SK-N-SH treated with all-trans-retinoic acid at 6 μM for 48 hours (cell line): ENCODE results near the gene PCARE.

Experiments used
- ATAC-seq: fragments of 200-7000 bp; cut with Tn5 transposase; 3 replicates; pipeline ENCODE4 v1.9.1; 2020; ENCODE audit warnings: mild to moderate bottlenecking, moderate library complexity
- BACH2 ChIP-seq: fragments of 250-450 bp; sonication (Bioruptor Pico); IDR thresholded peaks from 2 replicates; pipeline ENCODE4 v1.9.0; 2021; ENCODE audit warnings: mild to moderate bottlenecking, borderline replicate concordance
- CSDC2 ChIP-seq: fragments of 250-450 bp; sonication (Bioruptor Pico); IDR thresholded peaks from 2 replicates; pipeline ENCODE4 v1.5.0; 2020; ENCODE audit warnings: mild to moderate bottlenecking, moderate library complexity
- ESRRG ChIP-seq: fragments of 250-450 bp; sonication (Bioruptor Pico); IDR thresholded peaks from 2 replicates; pipeline ENCODE4 v1.6.1; 2021; ENCODE audit warnings: mild to moderate bottlenecking
- GLIS3 ChIP-seq: fragments of 250-450 bp; sonication (Bioruptor Pico); IDR thresholded peaks from 2 replicates; pipeline ENCODE4 v1.5.0; 2020; ENCODE audit warnings: mild to moderate bottlenecking, moderate library complexity
- ISL1 ChIP-seq: fragments of 250-450 bp; sonication (Bioruptor Pico); IDR thresholded peaks from 2 replicates; pipeline ENCODE4 v2.1.2; 2022; ENCODE audit warnings: mild to moderate bottlenecking, moderate library complexity
- PPARA ChIP-seq: fragments of 250-450 bp; sonication (Bioruptor Pico); IDR thresholded peaks from 2 replicates; pipeline ENCODE4 v1.5.0; 2020; ENCODE audit warnings: mild to moderate bottlenecking, borderline replicate concordance
- RARB ChIP-seq: fragments of 250-450 bp; sonication (Bioruptor Pico); IDR thresholded peaks from 2 replicates; pipeline ENCODE4 v1.8.0; 2021; ENCODE audit warnings: mild to moderate bottlenecking, moderate library complexity
- SNAI2 ChIP-seq: fragments of 250-450 bp; sonication (Bioruptor Pico); IDR thresholded peaks from 2 replicates; pipeline ENCODE4 v1.5.0; 2020; ENCODE audit warnings: mild to moderate bottlenecking, moderate library complexity
- TCF4 ChIP-seq: fragments of 250-450 bp; sonication (Bioruptor Pico); IDR thresholded peaks from 2 replicates; pipeline ENCODE4 v1.8.0; 2021; ENCODE audit warnings: mild to moderate bottlenecking, moderate library complexity, borderline replicate concordance
- TOX ChIP-seq: fragments of 250-450 bp; sonication (Bioruptor Pico); IDR thresholded peaks from 2 replicates; pipeline ENCODE4 v1.8.0; 2021; ENCODE audit warnings: mild to moderate bottlenecking, moderate library complexity, borderline replicate concordance
- ZC3H10 ChIP-seq: fragments of 250-450 bp; sonication (Bioruptor Pico); IDR thresholded peaks from 2 replicates; pipeline ENCODE4 v1.5.1; 2021; ENCODE audit warnings: mild to moderate bottlenecking, moderate library complexity
- ZFP3 ChIP-seq: fragments of 250-450 bp; sonication (Bioruptor Pico); IDR thresholded peaks from 2 replicates; pipeline ENCODE4 v1.5.0; 2020; ENCODE audit warnings: mild to moderate bottlenecking, moderate library complexity
- ZFP30 ChIP-seq: fragments of 450-650 bp; formaldehyde crosslinking; IDR thresholded peaks from 2 replicates; pipeline ENCODE4 v1.5.0; 2022; ENCODE audit warnings: mild to moderate bottlenecking, moderate library complexity
- ZNF565 ChIP-seq: fragments of 450-650 bp; formaldehyde crosslinking; conservative IDR thresholded peaks from 2 replicates; pipeline ENCODE4 v1.5.0; 2020; ENCODE audit warnings: low read depth, mild to moderate bottlenecking, moderate library complexity
- ZNF70 ChIP-seq: fragments of 450-650 bp; formaldehyde crosslinking; IDR thresholded peaks from 2 replicates; pipeline ENCODE4 v1.5.0; 2020; ENCODE audit warnings: mild to moderate bottlenecking, moderate library complexity
- ZNF8 ChIP-seq: fragments of 450-650 bp; formaldehyde crosslinking; IDR thresholded peaks from 2 replicates; pipeline ENCODE4 v1.5.0; 2020; ENCODE audit warnings: mild to moderate bottlenecking, moderate library complexity
- TF ChIP-seq, protein P1 (sequence below): fragments of 250-450 bp; sonication (Bioruptor Pico); IDR thresholded peaks from 2 replicates; pipeline ENCODE4 v1.5.1; 2021; ENCODE audit warnings: mild to moderate bottlenecking, moderate library complexity
- TF ChIP-seq, protein P2 (sequence below): fragments of 250-450 bp; sonication (Bioruptor Pico); IDR thresholded peaks from 2 replicates; pipeline ENCODE4 v1.8.0; 2021; ENCODE audit warnings: low read depth, mild to moderate bottlenecking, moderate library complexity, borderline replicate concordance
- TF ChIP-seq, protein P3 (sequence below): fragments of 250-450 bp; sonication (Bioruptor Pico); IDR thresholded peaks from 2 replicates; pipeline ENCODE4 v1.5.0; 2020; ENCODE audit warnings: mild to moderate bottlenecking, moderate library complexity
- TF ChIP-seq, protein P4 (sequence below): fragments of 250-450 bp; sonication (Bioruptor Pico); IDR thresholded peaks from 2 replicates; pipeline ENCODE4 v1.5.1; 2020; ENCODE audit warnings: low read depth, mild to moderate bottlenecking, moderate library complexity
- TF ChIP-seq, protein P5 (sequence below): fragments of 250-450 bp; sonication (Bioruptor Pico); IDR thresholded peaks from 2 replicates; pipeline ENCODE4 v1.8.0; 2020; ENCODE audit warnings: mild to moderate bottlenecking, moderate library complexity, borderline replicate concordance

PCARE gene

DNA sequence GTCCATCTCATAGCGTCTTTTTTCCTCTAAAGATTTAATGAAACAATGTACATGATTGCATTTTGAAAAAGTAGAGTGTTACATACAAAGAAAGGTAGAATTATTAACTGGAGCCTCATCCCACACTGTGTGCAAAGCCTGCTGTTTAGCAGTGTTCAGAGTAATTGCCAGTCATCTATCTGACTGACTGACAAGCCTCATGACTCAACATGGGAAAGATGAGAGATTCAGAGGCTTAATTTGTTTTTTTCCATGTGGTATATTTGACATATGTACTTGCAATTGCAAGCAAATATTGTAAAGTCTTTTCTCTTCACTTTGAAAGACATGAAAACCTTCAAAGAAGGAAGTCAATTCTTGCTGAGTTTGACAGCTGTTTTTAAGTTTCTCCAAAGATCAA lies 14.7 kb downstream of the PCARE start:
- TF ChIP-seq SNAI2 (no peak), PPARA (CRISPR knock-in tag) (no peak), ZFP30 (CRISPR knock-in tag) (no peak), ZC3H10 (CRISPR knock-in tag) (no peak), TOX (no peak), TCF4 (CRISPR knock-in tag) (no peak), ZNF8 (CRISPR knock-in tag) (no peak), RARB (no peak), ZNF565 (CRISPR knock-in tag) (no peak), CSDC2 (no peak), GLIS3 (CRISPR knock-in tag) (no peak), ISL1 (no peak)
- TF ChIP-seq, protein P1, sequence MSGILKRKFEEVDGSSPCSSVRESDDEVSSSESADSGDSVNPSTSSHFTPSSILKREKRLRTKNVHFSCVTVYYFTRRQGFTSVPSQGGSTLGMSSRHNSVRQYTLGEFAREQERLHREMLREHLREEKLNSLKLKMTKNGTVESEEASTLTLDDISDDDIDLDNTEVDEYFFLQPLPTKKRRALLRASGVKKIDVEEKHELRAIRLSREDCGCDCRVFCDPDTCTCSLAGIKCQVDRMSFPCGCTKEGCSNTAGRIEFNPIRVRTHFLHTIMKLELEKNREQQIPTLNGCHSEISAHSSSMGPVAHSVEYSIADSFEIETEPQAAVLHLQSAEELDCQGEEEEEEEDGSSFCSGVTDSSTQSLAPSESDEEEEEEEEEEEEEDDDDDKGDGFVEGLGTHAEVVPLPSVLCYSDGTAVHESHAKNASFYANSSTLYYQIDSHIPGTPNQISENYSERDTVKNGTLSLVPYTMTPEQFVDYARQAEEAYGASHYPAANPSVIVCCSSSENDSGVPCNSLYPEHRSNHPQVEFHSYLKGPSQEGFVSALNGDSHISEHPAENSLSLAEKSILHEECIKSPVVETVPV (CRISPR knock-in tag): no peak
- TF ChIP-seq, protein P2, sequence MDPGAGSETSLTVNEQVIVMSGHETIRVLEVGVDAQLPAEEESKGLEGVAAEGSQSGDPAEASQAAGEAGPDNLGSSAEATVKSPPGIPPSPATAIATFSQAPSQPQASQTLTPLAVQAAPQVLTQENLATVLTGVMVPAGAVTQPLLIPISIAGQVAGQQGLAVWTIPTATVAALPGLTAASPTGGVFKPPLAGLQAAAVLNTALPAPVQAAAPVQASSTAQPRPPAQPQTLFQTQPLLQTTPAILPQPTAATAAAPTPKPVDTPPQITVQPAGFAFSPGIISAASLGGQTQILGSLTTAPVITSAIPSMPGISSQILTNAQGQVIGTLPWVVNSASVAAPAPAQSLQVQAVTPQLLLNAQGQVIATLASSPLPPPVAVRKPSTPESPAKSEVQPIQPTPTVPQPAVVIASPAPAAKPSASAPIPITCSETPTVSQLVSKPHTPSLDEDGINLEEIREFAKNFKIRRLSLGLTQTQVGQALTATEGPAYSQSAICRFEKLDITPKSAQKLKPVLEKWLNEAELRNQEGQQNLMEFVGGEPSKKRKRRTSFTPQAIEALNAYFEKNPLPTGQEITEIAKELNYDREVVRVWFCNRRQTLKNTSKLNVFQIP: no peak
- ATAC-seq: no peak

DNA sequence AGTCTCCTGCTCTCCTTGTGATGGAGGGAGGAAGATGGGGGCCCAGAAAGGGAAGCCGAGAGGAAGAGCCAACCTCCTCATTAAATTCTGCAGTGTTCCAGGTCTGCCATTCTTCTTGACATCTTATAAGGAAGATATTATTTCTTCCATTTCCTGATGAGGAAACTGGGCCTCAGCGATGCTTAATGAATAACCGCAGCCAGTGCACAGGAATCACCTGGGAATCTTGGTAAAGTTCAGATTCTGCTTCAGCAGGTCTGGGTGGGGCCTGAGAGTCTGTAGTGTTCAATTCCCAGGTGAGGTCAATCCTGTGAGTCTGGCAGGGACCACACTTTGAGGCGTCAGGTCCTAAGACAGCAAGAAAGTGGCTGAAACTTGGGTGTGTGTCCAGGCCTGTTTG lies 17.3 kb downstream of the PCARE start:
- ATAC-seq: no peak
- TF ChIP-seq PPARA (CRISPR knock-in tag) (no peak), ZFP30 (CRISPR knock-in tag) (no peak), ISL1 (no peak), GLIS3 (CRISPR knock-in tag) (no peak), ESRRG (CRISPR knock-in tag) (no peak), CSDC2 (no peak), ZFP3 (CRISPR knock-in tag) (no peak), ZNF565 (CRISPR knock-in tag) (no peak), TCF4 (CRISPR knock-in tag) (no peak), BACH2 (CRISPR knock-in tag) (no peak), ZC3H10 (CRISPR knock-in tag) (no peak), ZNF70 (CRISPR knock-in tag) (no peak), TOX (no peak)
- TF ChIP-seq, protein P2: no peak
- TF ChIP-seq, protein P3, sequence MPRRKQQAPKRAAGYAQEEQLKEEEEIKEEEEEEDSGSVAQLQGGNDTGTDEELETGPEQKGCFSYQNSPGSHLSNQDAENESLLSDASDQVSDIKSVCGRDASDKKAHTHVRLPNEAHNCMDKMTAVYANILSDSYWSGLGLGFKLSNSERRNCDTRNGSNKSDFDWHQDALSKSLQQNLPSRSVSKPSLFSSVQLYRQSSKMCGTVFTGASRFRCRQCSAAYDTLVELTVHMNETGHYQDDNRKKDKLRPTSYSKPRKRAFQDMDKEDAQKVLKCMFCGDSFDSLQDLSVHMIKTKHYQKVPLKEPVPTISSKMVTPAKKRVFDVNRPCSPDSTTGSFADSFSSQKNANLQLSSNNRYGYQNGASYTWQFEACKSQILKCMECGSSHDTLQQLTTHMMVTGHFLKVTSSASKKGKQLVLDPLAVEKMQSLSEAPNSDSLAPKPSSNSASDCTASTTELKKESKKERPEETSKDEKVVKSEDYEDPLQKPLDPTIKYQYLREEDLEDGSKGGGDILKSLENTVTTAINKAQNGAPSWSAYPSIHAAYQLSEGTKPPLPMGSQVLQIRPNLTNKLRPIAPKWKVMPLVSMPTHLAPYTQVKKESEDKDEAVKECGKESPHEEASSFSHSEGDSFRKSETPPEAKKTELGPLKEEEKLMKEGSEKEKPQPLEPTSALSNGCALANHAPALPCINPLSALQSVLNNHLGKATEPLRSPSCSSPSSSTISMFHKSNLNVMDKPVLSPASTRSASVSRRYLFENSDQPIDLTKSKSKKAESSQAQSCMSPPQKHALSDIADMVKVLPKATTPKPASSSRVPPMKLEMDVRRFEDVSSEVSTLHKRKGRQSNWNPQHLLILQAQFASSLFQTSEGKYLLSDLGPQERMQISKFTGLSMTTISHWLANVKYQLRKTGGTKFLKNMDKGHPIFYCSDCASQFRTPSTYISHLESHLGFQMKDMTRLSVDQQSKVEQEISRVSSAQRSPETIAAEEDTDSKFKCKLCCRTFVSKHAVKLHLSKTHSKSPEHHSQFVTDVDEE (CRISPR knock-in tag): no peak
- TF ChIP-seq, protein P4, sequence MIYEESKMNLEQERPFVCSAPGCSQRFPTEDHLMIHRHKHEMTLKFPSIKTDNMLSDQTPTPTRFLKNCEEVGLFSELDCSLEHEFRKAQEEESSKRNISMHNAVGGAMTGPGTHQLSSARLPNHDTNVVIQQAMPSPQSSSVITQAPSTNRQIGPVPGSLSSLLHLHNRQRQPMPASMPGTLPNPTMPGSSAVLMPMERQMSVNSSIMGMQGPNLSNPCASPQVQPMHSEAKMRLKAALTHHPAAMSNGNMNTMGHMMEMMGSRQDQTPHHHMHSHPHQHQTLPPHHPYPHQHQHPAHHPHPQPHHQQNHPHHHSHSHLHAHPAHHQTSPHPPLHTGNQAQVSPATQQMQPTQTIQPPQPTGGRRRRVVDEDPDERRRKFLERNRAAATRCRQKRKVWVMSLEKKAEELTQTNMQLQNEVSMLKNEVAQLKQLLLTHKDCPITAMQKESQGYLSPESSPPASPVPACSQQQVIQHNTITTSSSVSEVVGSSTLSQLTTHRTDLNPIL (CRISPR knock-in tag): no peak
- TF ChIP-seq, all 23 proteins: peak for 0

DNA sequence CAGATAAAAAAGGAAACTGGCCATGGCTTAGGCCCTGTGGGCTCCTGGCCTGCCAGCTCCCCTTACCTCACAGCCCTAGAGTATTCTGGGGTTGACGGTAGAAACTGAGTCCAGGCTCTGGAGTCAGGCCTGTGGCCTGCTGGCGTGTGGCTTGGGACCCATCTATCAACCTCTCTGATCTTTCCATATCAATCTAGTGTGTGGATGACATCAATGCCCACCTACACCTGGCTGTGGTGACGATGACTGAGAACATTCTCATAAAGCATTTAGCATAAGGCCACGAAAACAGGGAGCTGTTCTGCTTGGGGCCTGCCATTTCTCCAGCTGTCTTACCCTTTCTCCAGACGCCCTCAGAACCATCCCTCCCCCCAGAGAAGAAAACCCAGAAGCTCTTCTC lies 17.9 kb downstream of the PCARE start:
- ATAC-seq: no peak
- TF ChIP-seq RARB: no peak
- TF ChIP-seq, protein P4 (CRISPR knock-in tag): no peak
- TF ChIP-seq ZNF565 (CRISPR knock-in tag): no peak
- no peak for TF ChIP-seq ZNF70 (CRISPR knock-in tag)
- TF ChIP-seq, protein P1 (CRISPR knock-in tag): no peak
- no peak for TF ChIP-seq ESRRG (CRISPR knock-in tag)
- TF ChIP-seq, protein P5, sequence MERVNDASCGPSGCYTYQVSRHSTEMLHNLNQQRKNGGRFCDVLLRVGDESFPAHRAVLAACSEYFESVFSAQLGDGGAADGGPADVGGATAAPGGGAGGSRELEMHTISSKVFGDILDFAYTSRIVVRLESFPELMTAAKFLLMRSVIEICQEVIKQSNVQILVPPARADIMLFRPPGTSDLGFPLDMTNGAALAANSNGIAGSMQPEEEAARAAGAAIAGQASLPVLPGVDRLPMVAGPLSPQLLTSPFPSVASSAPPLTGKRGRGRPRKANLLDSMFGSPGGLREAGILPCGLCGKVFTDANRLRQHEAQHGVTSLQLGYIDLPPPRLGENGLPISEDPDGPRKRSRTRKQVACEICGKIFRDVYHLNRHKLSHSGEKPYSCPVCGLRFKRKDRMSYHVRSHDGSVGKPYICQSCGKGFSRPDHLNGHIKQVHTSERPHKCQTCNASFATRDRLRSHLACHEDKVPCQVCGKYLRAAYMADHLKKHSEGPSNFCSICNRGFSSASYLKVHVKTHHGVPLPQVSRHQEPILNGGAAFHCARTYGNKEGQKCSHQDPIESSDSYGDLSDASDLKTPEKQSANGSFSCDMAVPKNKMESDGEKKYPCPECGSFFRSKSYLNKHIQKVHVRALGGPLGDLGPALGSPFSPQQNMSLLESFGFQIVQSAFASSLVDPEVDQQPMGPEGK (CRISPR knock-in tag): no peak
- no peak for TF ChIP-seq CSDC2
- TF ChIP-seq ZFP30 (CRISPR knock-in tag): no peak
